HG03097 (cell line): ENCODE data around the gene CAB39L.
"Not testable (repeated sequence)": the region's sequence is repeated elsewhere in the genome, so short reads cannot be mapped to it uniquely, and the experiment has no call there.

ENCODE experiments used
- ATAC-seq: cut with Tn5 transposase; IDR thresholded peaks from one replicate; pipeline ENCODE4 v1.9.1; 2021; ENCODE audit not compliant: unreplicated experiment, low FRiP score

CAB39L gene

DNA sequence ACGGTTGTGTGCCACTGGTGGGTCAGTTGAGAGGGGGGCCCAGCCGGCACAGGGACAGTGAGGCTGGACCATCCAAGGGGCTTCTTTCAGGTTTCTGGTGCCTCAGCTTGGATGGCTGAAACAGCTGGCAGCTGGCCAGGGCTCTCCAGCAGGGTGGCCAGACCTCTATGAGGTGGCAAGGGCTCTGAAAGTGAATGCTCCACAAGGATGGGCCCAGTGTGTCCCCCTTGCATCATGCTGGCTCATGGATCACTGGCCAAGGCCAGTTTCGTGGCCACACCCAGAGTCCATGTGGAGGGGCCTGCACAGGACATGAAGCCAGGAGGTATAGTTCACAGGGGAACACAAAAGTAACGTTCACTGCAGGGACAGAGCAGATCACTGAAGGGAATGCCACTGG is 146.5 kb downstream of the CAB39L start:
- ATAC-seq: no peak

DNA sequence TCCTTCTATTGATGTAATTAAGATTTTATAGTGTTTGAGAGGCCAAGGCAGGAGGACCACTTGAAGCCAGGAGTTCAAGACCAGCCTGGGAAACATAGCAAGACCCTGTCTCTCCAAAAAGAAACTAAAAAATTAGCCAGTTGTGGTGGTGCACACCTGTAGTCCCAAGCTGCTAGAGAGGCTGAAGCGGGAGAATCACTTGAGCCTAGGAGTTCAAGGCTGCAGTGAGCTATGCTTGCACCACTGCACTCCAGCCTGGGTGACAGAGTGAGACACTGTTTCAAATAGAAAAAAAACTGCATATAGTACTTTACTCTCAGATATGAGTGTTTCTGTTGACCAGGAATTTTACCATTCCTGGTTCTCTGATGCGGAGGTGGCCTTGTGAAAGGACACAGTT is 147.2 kb downstream of the CAB39L start:
- ATAC-seq: no peak

DNA sequence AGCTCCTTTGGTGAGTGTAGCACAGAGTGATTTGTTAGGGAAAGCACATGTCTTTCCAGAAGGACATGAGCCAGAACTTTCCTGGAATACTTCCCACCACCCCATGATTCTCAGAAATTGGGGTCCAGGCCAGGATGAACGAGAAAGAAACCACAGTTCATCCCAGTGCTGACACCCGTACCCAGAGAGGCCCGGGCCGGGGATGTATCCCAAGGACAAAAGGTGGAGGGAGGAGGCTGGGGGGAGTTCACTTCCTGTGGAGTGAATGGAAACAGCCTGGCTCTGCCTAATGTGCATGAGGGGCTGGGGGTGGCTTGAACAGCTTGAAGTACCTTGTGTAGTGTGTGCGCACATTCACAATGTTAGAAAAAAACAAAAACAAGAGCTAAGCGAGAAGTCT is 148.6 kb downstream of the CAB39L start:
- no peak for ATAC-seq

DNA sequence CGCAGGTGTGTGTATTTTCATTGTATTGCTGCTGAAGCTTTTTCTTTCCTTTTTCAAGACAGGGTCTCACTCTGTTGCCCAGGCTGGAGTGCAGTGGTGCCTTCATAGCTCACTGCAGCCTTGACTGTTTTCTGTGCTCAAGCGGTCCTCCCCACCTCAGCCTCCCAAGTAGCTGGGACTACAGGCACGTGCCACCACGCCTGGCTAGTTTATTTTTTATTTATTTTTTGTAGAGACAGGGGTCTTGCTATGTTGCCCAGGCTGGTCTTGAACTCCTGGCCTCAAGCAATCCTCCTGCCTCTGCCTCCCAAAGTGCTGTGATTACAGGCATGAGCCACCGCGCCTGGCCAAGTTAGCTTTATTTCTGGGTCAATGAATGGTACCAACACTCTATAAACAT is 149.1 kb downstream of the CAB39L start:
- ATAC-seq: not testable (repeated sequence)

DNA sequence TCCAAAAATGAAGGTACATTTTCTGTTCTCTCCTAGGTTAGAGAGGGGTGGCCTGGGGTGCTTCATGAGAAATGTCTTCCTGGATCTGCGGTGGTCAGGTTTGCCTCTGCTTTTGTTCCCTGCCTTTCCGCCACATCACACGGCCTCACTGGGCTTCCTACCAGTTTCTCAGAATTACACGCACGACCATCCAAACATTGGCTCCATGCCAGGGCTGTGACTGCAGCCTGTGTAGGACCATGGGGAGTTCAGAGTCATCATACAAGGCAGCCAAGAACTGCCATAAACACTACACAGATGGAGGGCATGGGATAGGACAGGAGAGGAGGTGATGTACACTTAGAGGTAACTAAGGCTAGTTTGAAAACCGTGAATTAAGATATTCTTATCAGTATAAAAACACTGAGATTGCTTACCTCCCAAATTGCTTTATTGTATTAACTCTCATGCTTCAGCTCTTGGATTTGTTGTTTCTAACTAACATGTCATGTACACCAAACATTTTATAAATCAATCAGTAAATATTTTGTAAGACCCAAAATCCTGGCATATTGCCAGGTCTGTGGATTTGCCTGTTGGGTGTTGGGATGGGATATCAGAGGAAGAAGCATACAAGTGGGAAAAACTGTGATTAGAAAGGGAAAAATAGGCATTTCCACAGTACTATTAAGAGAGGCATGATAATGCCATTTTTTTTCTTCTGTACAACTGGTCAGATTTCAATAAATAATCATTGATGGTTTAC is 150.9 kb downstream of the CAB39L start:
- no peak for ATAC-seq

DNA sequence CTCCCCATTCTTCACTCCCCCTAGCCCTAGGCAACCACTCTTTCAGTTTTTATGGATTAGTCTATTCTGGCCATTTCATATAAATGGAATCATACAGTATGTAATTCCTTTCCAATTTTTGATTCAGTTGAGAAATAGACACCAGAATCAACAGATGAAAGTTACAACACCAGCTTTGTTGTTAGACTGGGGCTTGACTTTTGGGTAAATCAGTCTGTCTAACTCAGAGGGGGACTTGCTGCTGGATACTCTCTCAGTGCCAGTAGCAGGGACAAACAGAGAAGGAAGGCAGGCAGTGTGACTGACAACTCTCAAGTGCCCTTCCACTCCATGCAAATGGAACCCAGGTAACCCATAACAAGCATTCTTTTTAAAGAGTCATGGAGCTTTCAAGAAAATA is 155.4 kb downstream of the CAB39L start:
- ATAC-seq: no peak

DNA sequence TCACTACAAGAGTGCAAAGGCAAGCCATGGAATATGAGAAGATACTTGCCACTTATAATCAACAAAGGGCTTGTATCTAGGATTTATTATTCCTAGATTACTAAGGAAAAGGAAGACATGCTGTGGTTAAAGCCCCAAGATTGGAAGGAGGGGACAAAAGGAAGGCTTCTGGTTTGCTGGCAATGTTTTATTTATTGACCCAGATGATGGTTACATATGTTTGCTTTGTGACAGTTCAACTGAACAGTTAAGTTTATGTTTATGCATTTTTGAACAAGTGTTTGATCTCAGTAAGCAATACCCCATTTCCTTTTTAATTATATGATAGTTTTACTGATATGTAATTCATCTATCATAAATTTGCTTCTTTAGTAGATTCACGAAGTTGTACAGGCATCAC is 155.9 kb downstream of the CAB39L start:
- no peak for ATAC-seq

DNA sequence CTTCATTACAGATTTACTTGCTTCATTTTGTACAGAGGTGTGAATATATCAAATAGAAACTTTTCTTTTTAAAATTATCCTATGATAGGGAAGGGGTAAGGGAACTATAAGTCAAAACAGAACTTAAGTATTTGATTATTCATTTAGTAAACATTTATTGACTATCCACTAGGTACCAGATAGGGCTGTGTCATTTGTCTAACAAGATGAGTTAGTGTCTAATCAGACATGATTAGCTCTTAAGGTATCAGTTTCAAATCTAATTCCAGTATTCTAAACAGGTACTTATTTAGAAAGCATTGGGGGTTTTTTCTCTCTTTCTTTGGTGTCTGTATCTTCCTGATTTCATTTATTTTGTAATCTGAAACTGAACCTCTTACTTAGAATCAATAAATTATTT is 164.0 kb downstream of the CAB39L start:
- ATAC-seq: no peak

DNA sequence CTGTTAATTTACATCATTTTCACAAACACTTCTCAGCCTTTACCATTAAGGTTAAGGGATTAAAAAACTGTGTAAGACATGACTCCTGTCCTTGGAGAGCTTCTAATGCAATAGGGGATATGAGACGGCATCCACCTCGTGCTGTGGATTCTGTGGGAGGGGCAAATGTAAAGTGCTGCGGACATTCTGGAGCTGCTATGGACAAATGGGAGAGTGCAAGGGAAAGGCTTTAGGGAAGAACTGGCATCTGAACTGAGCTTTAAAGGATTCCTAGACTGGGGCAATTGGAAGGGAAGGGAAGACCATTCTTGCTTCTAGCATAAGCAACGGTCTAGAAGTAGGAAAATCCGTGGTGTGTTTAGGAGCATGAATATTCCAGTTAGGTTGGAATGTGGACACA is 164.8 kb downstream of the CAB39L start:
- no peak for ATAC-seq

DNA sequence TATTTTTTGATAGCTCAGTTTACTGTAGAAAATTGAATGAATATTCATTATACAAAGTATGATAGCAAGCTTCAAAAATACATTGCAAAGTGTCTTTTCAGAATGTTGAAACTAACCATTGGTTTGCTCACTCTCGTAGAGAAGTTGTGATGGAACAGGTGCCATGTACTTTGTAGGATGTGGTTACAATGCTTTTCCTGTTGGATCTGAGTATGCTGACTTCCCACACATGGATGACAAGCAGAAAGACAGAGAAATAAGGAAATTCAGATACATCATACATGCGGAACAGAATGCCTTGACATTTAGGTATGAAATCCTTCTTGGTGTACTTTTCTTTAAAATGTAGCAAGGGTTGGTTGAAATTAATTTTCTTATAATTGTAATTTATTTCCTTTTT is 165.7 kb downstream of the CAB39L start:
- no peak for ATAC-seq

DNA sequence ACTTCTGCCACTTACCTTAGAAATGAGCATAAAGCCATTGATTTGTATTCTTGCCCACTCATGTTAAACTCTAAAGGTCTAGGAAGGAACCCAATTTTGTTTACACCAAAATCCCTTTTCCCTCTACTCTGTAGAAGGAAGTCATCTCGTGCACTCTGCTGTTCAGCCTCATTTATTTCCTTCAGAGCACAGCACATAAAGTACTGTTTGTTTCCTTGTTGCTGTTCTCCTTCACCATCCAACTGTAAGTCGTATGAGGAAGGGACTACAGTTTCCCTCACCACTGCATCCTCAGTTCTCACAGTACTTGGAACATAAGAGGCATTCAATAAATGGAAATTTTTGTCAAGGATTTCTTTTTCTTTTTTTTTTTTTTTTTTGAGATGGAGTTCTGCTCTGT is 171.6 kb downstream of the CAB39L start:
- no peak for ATAC-seq

DNA sequence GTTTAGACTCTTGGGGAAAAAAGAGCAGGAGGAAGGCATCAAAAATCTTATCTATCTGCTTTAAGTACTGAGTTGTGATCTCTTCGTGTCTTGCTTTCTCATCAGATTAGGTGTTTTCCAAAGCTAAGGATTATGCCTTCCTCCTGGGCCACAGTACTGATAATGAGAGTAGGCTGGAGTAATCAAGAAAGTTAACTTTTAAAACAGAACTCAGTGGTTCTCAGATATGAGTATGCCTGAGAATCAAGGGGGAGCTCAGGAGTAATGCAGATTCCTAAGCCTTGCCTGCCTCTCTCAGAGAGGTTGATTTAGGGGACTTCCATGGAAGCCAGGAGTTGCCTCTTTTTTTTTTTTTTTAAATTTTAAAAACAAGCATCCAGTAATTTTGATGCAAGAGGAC is 172.6 kb downstream of the CAB39L start:
- no peak for ATAC-seq

DNA sequence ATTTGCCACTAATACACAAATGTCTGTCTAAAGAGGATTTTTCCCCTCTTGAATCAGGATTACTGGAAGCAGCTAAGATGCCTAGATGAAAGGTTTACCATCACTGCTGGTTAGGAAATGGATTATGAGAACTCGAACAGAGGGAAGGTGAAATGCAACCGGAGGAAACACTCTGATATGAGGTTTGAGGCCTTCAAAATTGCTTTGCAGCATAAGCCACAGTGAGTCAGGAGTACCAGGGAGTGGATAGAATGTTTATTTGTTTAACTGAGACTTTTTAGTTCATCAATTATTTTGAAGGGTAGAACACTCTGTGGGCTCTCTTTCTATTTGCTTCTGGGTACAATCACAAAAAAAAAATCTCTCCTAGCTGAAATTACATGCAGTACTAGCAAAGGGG is 178.0 kb downstream of the CAB39L start:
- no peak for ATAC-seq

DNA sequence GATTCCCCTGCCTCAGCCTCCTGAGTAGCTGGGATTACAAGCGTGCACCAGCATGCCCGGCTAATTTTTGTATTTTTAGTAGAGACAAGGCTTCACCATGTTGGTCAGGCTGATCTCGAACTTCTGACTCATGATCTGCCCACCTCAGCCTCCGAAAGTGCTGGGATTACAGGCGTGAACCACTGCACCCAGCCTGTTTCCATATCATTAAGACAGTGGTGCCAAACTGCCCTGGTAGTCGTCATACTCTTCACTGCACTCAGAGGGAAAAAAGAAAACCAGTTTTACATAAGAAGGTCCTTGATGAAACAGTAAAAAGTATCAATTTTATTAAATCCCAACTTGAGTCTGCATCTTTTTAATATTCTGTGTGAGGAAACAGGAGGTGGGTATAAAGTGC is 181.2 kb downstream of the CAB39L start:
- ATAC-seq: no peak

DNA sequence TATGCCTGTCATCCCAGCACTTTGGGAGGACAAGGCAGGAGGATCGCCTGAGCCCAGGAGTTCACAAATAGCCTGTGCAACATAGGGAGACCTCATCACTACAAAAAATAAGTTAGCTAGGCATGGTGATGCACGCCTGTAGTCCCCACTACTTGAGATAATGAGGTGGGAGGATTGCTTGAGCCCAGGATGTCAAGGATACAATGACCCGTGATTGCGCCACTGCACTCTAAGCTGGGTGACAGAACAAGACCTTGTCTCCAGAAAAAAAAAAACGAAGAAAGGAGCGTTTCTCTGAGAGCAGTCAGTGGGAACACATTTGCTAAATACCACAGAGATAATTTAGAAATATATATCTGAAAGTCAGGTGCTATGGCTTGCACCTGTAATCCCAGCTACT is 184.3 kb downstream of the CAB39L start:
- no peak for ATAC-seq
